Stimulated activated CD8-positive, alpha-beta memory T cell treated with anti-CD3 and anti-CD28 coated beads, Interleukin-7, amount 100 ng/mL, for 24 hours (primary cell): ENCODE measurements around the gene IFI27L1.
A peak's percentile ranks its signal among the peaks of the same experiment; 100 is the strongest.

Source experiments
- DNase-seq: peaks from one replicate; pipeline ENCODE4 v3.0.0-alpha.2; 2020; ENCODE audit warnings: low read depth

The IFI27L1 gene

GRCh38 chr14:94136575-94137331 lies 55.6 kb downstream of the IFI27L1 start:
- peak; percentile 74 for DNase-seq

DNA sequence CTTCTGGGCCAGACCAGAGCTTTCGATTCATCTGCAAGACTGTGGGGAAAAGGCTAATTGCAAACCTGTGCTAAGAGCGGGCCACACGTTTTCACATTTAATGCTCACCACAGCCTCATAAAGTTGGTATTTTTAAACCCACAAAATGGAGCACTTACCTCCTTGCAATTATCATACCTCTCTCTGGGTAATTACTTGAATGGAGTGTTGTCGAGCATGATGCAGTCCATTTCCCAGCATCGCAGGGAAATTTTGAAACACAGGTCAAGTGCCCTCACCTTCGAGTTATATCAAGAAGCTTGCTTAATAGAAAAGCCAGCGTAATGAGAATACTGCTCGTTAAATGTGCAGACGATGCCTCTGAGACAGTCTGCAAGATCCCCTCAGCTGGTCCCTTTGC lies 57.1 kb downstream of the IFI27L1 start:
- no peak for DNase-seq

DNA sequence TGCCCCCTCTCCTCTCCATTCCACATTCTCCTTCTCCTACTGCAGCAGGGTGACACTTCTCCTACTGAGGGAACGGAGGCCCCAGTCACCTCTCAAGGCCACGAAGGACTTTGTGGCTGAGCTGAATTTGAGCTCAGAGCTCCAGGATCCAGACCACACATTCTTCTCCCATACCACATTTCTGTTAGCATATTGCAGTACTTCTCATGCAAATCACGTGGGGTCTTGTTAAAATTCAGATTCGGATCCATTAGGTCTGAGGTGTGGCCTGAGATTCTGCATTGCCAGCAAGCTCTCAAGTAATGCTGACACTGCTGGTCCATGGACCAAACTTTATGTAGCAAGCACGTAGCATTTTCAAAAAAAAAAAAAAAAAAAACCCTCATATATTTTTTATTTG lies 57.9 kb downstream of the IFI27L1 start:
- DNase-seq = no peak

DNA sequence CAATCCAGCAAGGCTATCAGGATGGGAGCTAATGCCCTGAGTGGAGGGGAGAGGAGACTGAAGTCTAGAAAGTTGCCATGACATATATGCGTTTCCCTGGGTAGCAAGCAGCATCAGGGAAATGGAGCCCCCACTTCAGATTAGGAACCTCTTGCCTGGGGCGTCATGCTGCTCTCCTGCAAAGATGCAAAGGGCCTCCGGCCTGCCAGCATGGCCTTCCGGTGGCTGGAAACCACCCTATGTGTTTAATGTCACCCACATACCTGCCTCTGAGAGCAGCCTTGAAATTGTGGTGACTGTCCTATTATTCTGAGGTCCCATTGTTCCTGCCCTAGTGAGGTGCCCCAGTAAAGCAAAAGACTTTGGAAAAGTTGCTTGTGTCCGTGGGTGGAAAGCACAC lies 58.3 kb downstream of the IFI27L1 start:
- no peak for DNase-seq

DNA sequence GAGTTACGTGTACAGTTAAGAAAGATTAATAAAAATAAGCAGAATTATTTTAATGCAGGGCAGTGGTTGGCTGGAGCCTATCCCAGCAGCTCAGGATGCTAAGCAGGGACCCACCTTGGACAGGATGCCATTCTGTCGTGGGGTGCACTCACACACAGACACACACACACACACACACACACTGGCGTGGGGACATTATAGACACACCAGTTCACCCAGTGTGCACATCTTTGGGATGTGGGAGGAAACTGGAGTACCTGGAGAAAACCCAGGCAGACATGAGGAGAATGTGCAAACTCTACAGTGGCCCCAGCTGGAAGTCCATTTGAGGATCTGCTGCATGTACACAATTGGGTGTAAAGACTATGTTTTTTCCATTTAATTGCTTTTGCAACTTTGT lies 61.1 kb downstream of the IFI27L1 start:
- no peak for DNase-seq

DNA sequence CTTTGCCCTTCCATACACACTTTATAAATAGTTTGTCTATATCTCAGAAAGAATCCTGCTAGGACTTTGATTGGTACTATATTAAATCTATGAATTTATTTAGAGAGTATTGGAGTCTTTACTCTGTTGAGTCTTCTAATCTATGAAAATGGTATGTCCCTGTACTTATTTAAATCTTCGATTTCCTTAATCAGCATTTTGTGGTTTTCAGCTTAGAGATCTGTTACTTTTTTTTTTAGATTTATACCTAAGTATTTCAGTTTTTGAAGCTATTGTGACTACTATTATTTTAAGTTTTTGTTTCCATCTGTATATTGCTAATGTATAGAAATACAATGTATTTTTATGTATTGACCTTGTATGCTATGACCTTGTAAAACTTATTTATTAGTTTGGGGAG lies 61.7 kb downstream of the IFI27L1 start:
- DNase-seq = no peak

- no peak for DNase-seq
Observed at GRCh38 chr14:94143239-94143638, 62.1 kb downstream of the IFI27L1 start.

DNA sequence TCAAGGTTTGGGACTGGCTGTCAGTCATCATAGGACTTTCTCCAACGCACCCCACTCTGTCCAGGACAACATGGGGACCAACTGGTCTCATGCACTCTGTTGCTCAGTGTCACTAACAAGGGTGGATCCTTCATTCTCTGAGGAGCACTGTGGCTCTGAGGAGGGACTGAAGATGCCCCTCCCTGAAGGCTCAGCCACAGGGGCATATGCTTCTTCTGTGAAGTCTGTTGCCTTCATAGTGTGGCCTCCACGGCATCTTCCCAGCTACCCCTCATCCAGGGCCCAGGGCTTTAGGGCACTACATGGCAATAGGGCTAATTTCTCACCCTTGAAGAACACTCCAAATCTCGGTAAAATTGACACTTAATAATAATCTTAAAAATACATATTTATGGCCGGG lies 62.6 kb downstream of the IFI27L1 start:
- DNase-seq = no peak

GRCh38 chr14:94144765-94145164 lies 63.7 kb downstream of the IFI27L1 start:
- no peak for DNase-seq

DNA sequence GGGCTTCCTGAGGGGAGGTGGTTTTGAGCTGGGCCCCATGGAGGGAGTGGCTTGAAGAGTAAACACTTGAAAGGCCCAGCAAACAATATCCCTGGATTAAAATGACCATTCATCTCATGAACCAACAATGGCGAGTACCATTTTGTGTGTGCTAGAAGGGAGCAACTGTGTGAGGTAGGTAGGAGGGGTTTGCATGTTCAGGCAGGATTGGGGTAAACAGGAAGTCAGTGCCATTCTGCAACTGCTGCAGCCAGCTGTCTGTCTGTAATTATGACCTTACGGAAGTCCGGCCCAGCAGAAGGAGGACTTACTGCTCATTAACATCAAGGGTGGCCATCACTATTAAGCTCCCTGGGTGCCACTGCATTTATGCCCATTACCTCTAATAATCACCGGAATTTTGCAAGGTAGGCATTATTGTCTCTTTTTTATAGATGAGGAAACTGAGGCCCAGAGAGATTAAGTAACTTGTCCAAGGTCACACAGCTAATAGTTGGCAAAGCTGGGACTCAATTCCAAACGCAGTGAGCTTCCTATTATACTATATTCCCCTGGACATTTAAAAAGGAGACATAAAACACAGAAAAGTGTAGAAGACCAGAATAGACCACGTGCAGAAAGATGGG lies 64.9 kb downstream of the IFI27L1 start:
- DNase-seq = no peak
